ENCODE data around the gene TOP3A. TPM values are rescaled to one million over a fixed set of nuclear protein-coding genes. Genes with fewer than 3 reads are reported as not detected.

TOP3A gene
- polyA plus RNA-seq, 1 donor (not counting 4 experiments of a cell fraction or from before 2014, with no cell fraction given): 11.6 TPM

DNA sequence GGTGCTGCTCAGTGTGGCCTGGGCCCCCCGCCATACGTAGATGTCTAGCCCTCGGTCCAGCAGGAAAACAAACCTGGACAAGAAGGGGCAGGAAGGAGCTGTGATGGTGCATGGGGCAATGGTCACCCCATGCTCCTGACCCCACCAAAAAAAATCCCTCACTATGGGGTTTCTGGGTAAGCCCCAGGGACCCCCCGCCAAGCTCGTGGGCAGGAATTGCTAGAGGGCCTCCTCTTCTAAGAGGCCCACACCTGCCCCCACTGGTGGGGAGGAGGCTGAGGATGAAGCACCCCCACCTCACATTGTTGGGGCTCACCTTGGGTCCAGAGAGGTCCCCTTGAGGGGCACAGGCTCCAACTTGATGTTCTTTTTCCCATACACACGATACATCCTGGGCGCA, 66.0 kb downstream of the TOP3A start:
- Histone ChIP-seq H3K9ac (ENCODE audit: control insufficient read depth, extremely low read depth, insufficient read depth, low read length) (no peak overlapping the region), H2AFZ (ENCODE audit: control insufficient read depth, low read length) (no peak overlapping the region), H3K9me3 (ENCODE audit: control insufficient read depth, low read depth, low read length) (no peaks in the 10 kb centered on the region), H3K79me2 (ENCODE audit: control insufficient read depth, insufficient read depth, low read length) (peaks cover 9% of the 10 kb centered on the region), H3K36me3 (ENCODE audit: control insufficient read depth in 2 of 2, extremely low read depth in 1 of 2, insufficient read depth in 2 of 2, low read length in 2 of 2) (peaks cover 67 to 69% of the 10 kb centered on the region in 2 experiments), H3K4me2 (ENCODE audit: control insufficient read depth, extremely low read depth, insufficient read depth, low read depth, low read length) (no peak overlapping the region), H3K27ac (ENCODE audit: control insufficient read depth, insufficient read depth, low read length) (no peak overlapping the region), H3K27me3 (ENCODE audit: control insufficient read depth, extremely low read depth, insufficient read depth, low read length) (no peaks in the 10 kb centered on the region), H3K9me1 (ENCODE audit: control insufficient read depth, extremely low read depth, insufficient read depth, low read length) (no peaks in the 10 kb centered on the region), H3K4me1 (ENCODE audit: control insufficient read depth, extremely low read depth, insufficient read depth, low read length) (peaks cover 27% of the 10 kb centered on the region), H3K4me3 (ENCODE audit: control insufficient read depth in 2 of 3, extremely low read depth in 1 of 3, insufficient read depth in 2 of 3, low read depth in 1 of 3, low read length in 3 of 3) (no peak overlapping the region), H4K20me1 (ENCODE audit: control insufficient read depth, extremely low read depth, insufficient read depth, low read length) (peaks cover 23% of the 10 kb centered on the region)
- dilution Hi-C loops (cut with MboI; ENCODE audit: extremely low pct_ligation_motif_present, low sequenced_read_pairs): no loop called here
- DNase-seq (ENCODE audit: low read depth, low spot score): no peak
- no peak for FAIRE-seq
- no peak for TF ChIP-seq EZH2 (IDR thresholded peaks at IDR 0.05; ENCODE audit: low read length)
- TF ChIP-seq, protein P1, sequence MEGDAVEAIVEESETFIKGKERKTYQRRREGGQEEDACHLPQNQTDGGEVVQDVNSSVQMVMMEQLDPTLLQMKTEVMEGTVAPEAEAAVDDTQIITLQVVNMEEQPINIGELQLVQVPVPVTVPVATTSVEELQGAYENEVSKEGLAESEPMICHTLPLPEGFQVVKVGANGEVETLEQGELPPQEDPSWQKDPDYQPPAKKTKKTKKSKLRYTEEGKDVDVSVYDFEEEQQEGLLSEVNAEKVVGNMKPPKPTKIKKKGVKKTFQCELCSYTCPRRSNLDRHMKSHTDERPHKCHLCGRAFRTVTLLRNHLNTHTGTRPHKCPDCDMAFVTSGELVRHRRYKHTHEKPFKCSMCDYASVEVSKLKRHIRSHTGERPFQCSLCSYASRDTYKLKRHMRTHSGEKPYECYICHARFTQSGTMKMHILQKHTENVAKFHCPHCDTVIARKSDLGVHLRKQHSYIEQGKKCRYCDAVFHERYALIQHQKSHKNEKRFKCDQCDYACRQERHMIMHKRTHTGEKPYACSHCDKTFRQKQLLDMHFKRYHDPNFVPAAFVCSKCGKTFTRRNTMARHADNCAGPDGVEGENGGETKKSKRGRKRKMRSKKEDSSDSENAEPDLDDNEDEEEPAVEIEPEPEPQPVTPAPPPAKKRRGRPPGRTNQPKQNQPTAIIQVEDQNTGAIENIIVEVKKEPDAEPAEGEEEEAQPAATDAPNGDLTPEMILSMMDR (optimal IDR thresholded peaks at IDR 0.05 in 1 of 3, IDR thresholded peaks at IDR 0.05 in 1 of 3, conservative IDR thresholded peaks at IDR 0.05 in 1 of 3; ENCODE audit: extremely low read depth in 1 of 3, insufficient read depth in 2 of 3, low read length in 3 of 3): no peak

DNA sequence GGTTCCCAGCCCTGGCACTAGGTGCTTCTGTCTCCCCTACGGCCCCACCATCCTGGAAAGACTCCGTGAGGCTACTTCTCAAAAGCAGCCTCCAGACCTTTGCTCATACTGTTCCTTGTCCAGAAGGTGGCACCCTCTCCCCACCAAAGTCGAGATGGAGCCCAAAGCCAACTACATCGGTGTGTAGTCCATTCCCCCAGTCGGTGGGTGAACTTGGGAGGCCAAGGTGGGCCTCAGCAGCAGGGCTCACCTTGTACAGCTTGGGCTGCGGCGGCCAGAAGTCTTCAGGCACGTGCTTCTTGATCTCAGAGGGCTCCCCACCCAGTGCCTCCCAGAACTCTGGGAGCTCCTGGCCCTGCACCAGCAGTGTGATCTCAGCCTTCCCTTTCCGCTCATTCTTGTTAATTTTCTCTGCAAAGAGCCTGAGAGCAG, 66.5 kb downstream of the TOP3A start:
- FAIRE-seq: peak; percentile 69
- H3K27ac ChIP-seq (ENCODE audit: control insufficient read depth, insufficient read depth, low read length): no peak overlapping the region

More for the DNA sequence above, 66.5 kb downstream of the TOP3A start:
- Histone ChIP-seq H3K4me3 (ENCODE audit: control insufficient read depth in 2 of 3, extremely low read depth in 1 of 3, insufficient read depth in 2 of 3, low read depth in 1 of 3, low read length in 3 of 3) (no peak overlapping the region), H3K79me2 (ENCODE audit: control insufficient read depth, insufficient read depth, low read length) (peaks cover 5% of the 10 kb centered on the region), H4K20me1 (ENCODE audit: control insufficient read depth, extremely low read depth, insufficient read depth, low read length) (peaks cover 25% of the 10 kb centered on the region), H2AFZ (ENCODE audit: control insufficient read depth, low read length) (no peak overlapping the region), H3K9me3 (ENCODE audit: control insufficient read depth, low read depth, low read length) (no peaks in the 10 kb centered on the region), H3K9ac (ENCODE audit: control insufficient read depth, extremely low read depth, insufficient read depth, low read length) (no peak overlapping the region), H3K36me3 (ENCODE audit: control insufficient read depth in 2 of 2, extremely low read depth in 1 of 2, insufficient read depth in 2 of 2, low read length in 2 of 2) (peaks cover 65 to 67% of the 10 kb centered on the region in 2 experiments), H3K4me1 (ENCODE audit: control insufficient read depth, extremely low read depth, insufficient read depth, low read length) (peaks cover 27% of the 10 kb centered on the region), H3K9me1 (ENCODE audit: control insufficient read depth, extremely low read depth, insufficient read depth, low read length) (no peaks in the 10 kb centered on the region), H3K4me2 (ENCODE audit: control insufficient read depth, extremely low read depth, insufficient read depth, low read depth, low read length) (no peak overlapping the region), H3K27me3 (ENCODE audit: control insufficient read depth, extremely low read depth, insufficient read depth, low read length) (no peaks in the 10 kb centered on the region)
- no peak for DNase-seq (ENCODE audit: low read depth, low spot score)
- dilution Hi-C loops (cut with MboI; ENCODE audit: extremely low pct_ligation_motif_present, low sequenced_read_pairs): no loop called here
- no peak for TF ChIP-seq EZH2 (IDR thresholded peaks at IDR 0.05; ENCODE audit: low read length)
- TF ChIP-seq, protein P1 (optimal IDR thresholded peaks at IDR 0.05 in 1 of 3, IDR thresholded peaks at IDR 0.05 in 1 of 3, conservative IDR thresholded peaks at IDR 0.05 in 1 of 3; ENCODE audit: extremely low read depth in 1 of 3, insufficient read depth in 2 of 3, low read length in 3 of 3): peak; percentile 73 to 85 (median 78)

All from keratinocyte (primary cell).